Gastrocnemius medialis (tissue), 4 donors: ENCODE measurements around the gene TAS2R46. TPM values are rescaled to one million over a fixed set of nuclear protein-coding genes. Genes with fewer than 3 reads are reported as not detected.
"Not testable (repeated sequence)": the region's sequence is repeated elsewhere in the genome, so short reads cannot be mapped to it uniquely, and the experiment has no call there.

Experiments used
- ATAC-seq, 2 donors: fragments of 150-250 bp; one replicate each; pipeline ENCODE4 v1.9.1; 2016
- DNase-seq, 2 donors: peaks; one replicate each; pipeline ENCODE4 v3.0.0-alpha.2; 2019
- H3K27ac ChIP-seq, 4 donors: fragments of 200-600 bp; sonication (generic); 1 replicate in 1 of 4; 2 replicates in 3 of 4; pipeline ENCODE4 v1.5.1; 2016 to 2018; ENCODE audit warnings: mild to moderate bottlenecking in 2 of 4, moderate library complexity in 1 of 4
- H3K27me3 ChIP-seq, 3 donors: fragments of 200-600 bp; sonication (generic) in 2 of 3; 1 replicate in 1 of 3; 2 replicates in 2 of 3; pipeline versions ENCODE4 v1.5.1 to v1.6.0; 2016 to 2019; ENCODE audit warnings: mild to moderate bottlenecking in 1 of 3, moderate library complexity in 1 of 3
- H3K36me3 ChIP-seq, 2 donors: fragments of 200-600 bp; sonication (generic) in 1 of 2; one replicate each; pipeline ENCODE4 v1.5.1; 2017 to 2018
- H3K4me1 ChIP-seq, 2 donors: fragments of 200-600 bp; sonication (generic) in 1 of 2; one replicate each; pipeline ENCODE4 v1.5.1; 2016 to 2017; ENCODE audit warnings: mild to moderate bottlenecking in 2 of 2
- H3K4me3 ChIP-seq, 4 donors: fragments of 200-600 bp; sonication (generic) in 3 of 4; 1 replicate in 1 of 4; 2 replicates in 3 of 4; pipeline ENCODE4 v1.5.1; 2016 to 2019; ENCODE audit warnings: mild to moderate bottlenecking in 2 of 4
- H3K9me3 ChIP-seq, 3 donors: fragments of 200-600 bp; sonication (generic) in 2 of 3; 1 replicate in 1 of 3; 2 replicates in 2 of 3; pipeline ENCODE4 v1.5.1; 2016 to 2019
- POLR2A ChIP-seq, 2 donors: fragments of 450-650 bp; IDR thresholded peaks; one replicate each; pipeline ENCODE4 v1.6.1; 2017; ENCODE audit warnings: antibody characterized with exemption in 2 of 2, mild to moderate bottlenecking in 2 of 2, moderate library complexity in 2 of 2
- in situ Hi-C, 4 donors: fragments of 200-750 bp; cut with MboI; loops; one replicate each; pipeline versions ENCODE4 v1.15.0 to v1.8.0; 2017; ENCODE audit warnings: low sequenced_read_pairs in 4 of 4
- intact Hi-C: fragments of 100-400 bp; cut with DNase I; formaldehyde crosslinking; loops from one replicate; pipeline ENCODE4 v1.15.1; 2023; ENCODE audit warnings: low total_unique reads
- total RNA-seq, 4 donors: library from RNA; depleted of rRNA; stranded (reverse); fragments of >200 nt; gene quantifications; one replicate each; pipeline versions ENCODE4 v1.1.0 to v1.2.3, GENCODE V29; 2016
- TF ChIP-seq, protein P1 (sequence below), 5 experiments: fragments of 450-650 bp in 3 of 5; fragments of 200-600 bp in 2 of 5; sonication (generic) in 2 of 5; IDR thresholded peaks in 4 of 5; conservative IDR thresholded peaks in 1 of 5; 1 replicate in 4 of 5; 2 replicates in 1 of 5; pipeline ENCODE4 v1.5.1; 2016 to 2019; ENCODE audit warnings: antibody characterized with exemption in 5 of 5, mild to moderate bottlenecking in 3 of 5, moderate library complexity in 3 of 5

The TAS2R46 gene
- total RNA-seq, 4 donors from 2014 or later = 1.5 TPM; not detected in 3

DNA sequence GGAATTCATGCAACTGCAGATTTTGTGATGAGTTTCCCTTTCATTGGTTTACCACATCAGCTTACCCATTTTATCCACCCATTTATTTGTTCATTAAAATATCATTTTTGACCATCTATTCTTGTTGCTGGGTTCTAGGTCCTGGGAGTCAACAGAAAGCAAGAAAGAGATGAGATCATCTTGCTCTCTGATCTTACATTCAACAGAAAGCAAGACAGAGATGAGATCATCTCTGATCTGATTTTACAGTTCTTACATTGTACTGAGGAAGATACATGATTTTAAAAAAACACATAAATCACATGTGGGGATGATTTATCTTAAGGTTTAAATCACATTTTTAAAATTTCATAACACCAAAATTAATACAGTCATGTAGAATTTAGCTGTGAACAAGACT is 2.3 kb downstream of the TAS2R46 start:
- in situ Hi-C loops = no loop called here
- H3K36me3 ChIP-seq = no peaks in the 10 kb centered on the region
- TF ChIP-seq, protein P1, sequence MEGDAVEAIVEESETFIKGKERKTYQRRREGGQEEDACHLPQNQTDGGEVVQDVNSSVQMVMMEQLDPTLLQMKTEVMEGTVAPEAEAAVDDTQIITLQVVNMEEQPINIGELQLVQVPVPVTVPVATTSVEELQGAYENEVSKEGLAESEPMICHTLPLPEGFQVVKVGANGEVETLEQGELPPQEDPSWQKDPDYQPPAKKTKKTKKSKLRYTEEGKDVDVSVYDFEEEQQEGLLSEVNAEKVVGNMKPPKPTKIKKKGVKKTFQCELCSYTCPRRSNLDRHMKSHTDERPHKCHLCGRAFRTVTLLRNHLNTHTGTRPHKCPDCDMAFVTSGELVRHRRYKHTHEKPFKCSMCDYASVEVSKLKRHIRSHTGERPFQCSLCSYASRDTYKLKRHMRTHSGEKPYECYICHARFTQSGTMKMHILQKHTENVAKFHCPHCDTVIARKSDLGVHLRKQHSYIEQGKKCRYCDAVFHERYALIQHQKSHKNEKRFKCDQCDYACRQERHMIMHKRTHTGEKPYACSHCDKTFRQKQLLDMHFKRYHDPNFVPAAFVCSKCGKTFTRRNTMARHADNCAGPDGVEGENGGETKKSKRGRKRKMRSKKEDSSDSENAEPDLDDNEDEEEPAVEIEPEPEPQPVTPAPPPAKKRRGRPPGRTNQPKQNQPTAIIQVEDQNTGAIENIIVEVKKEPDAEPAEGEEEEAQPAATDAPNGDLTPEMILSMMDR (IDR thresholded peaks at IDR 0.05 in 4 of 5, conservative IDR thresholded peaks at IDR 0.05 in 1 of 5) = no peak
- TF ChIP-seq POLR2A (IDR thresholded peaks at IDR 0.05) = no peak
- no peak for ATAC-seq
- no peaks in the 10 kb centered on the region for H3K9me3 ChIP-seq
- no peak overlapping the region for H3K4me3 ChIP-seq
- H3K27ac ChIP-seq = no peak overlapping the region
- intact Hi-C loops = no loop called here
- DNase-seq = no peak
- H3K27me3 ChIP-seq = no peaks in the 10 kb centered on the region
- no peaks in the 10 kb centered on the region for H3K4me1 ChIP-seq

- H3K36me3 ChIP-seq = no peaks in the 10 kb centered on the region
- H3K4me1 ChIP-seq = no peaks in the 10 kb centered on the region
- no peak for ATAC-seq
- TF ChIP-seq, protein P1 (IDR thresholded peaks at IDR 0.05 in 4 of 5, conservative IDR thresholded peaks at IDR 0.05 in 1 of 5) = no peak
- TF ChIP-seq POLR2A (IDR thresholded peaks at IDR 0.05) = no peak
- H3K27ac ChIP-seq = no peak overlapping the region
- in situ Hi-C loops (no loop called here), intact Hi-C loops (no loop called here)
- no peak for DNase-seq
- H3K27me3 ChIP-seq = no peaks in the 10 kb centered on the region
- H3K9me3 ChIP-seq = no peaks in the 10 kb centered on the region
- no peak overlapping the region for H3K4me3 ChIP-seq
These were observed 3.1 kb downstream of the TAS2R46 start for GRCh38 chr12:11059041-11059440.

DNA sequence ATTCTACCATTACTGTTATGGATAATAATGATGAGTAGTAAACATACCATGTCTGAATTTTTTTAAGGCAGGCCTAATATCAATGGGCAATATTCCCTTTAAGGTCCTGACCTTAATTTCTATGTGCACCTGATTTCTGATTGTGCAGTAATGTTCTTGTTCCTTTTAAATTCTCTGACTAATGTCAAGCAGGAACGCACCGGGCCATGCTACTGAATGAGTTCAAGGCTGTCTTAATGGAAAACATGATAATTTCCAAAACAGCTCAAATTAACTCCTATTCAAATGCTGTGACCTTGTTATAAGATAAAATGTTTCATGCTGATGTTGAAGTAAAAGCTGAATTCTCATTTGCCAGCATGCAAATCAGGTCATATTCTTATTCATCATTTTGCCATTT is 6.8 kb downstream of the TAS2R46 start:
- ATAC-seq (no peak), DNase-seq (no peak)
- H3K27ac ChIP-seq = no peak overlapping the region
- no peaks in the 10 kb centered on the region for H3K9me3 ChIP-seq
- TF ChIP-seq POLR2A (IDR thresholded peaks at IDR 0.05) = no peak
- TF ChIP-seq, protein P1 (IDR thresholded peaks at IDR 0.05 in 4 of 5, conservative IDR thresholded peaks at IDR 0.05 in 1 of 5) = no peak
- H3K4me3 ChIP-seq = no peak overlapping the region
- intact Hi-C loops = no loop called here
- in situ Hi-C loops = no loop called here
- H3K4me1 ChIP-seq = no peaks in the 10 kb centered on the region
- H3K27me3 ChIP-seq = no peaks in the 10 kb centered on the region
- no peaks in the 10 kb centered on the region for H3K36me3 ChIP-seq

DNA sequence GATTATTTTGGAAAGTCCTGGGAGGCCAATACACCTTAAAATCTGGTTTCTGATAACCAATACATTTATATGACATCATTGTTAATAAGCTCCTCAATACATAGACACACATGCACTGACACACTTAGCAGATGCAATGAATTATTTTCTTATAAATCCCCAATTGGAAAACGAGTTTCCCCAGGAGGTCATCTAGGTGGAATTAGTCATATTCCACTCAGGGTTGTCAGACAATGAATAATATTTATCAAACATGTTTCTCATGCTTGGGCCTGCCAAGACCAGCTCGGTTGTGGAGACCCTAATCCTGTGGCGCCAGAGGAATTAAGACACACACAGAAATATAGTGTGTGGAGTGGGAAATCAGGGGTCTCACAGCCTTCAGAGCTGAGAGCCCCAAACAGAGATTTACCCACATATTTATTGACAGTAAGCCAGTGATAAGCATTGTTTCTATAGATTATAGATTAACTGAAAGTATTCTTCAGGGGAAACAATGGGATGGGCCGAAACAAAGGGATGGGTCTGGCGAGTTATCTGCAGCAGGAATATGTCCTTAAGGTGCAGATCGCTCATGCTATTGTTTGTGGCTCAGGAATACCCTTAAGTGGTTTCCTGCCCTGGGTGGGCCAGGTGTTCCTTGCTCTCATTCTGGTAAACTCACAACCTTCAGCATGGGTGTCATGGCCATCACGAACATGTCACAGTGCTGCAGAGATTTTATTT is 12.1 kb downstream of the TAS2R46 start:
- ATAC-seq, H3K9me3 ChIP-seq, in situ Hi-C loops, H3K27me3 ChIP-seq, intact Hi-C loops, H3K36me3 ChIP-seq, H3K4me1 ChIP-seq, H3K27ac ChIP-seq, DNase-seq, H3K4me3 ChIP-seq: not testable (repeated sequence)

- ATAC-seq, DNase-seq, in situ Hi-C loops, H3K4me3 ChIP-seq, H3K36me3 ChIP-seq, intact Hi-C loops, H3K4me1 ChIP-seq, H3K9me3 ChIP-seq, H3K27me3 ChIP-seq, H3K27ac ChIP-seq: not testable (repeated sequence)
These were observed 20.7 kb downstream of the TAS2R46 start for GRCh38 chr12:11041366-11041765.

- in situ Hi-C loops (no loop called here), intact Hi-C loops (no loop called here)
- TF ChIP-seq, protein P1 (IDR thresholded peaks at IDR 0.05 in 4 of 5, conservative IDR thresholded peaks at IDR 0.05 in 1 of 5) = no peak
- TF ChIP-seq POLR2A (IDR thresholded peaks at IDR 0.05) = no peak
- Histone ChIP-seq H3K27ac (no peak overlapping the region), H3K4me3 (no peak overlapping the region), H3K4me1 (no peaks in the 10 kb centered on the region), H3K36me3 (peaks cover 0 to 6% of the 10 kb centered on the region in 2 donors), H3K9me3 (no peaks in the 10 kb centered on the region), H3K27me3 (no peaks in the 10 kb centered on the region)
- ATAC-seq (no peak), DNase-seq (no peak)
These were observed 21.9 kb downstream of the TAS2R46 start for GRCh38 chr12:11040162-11040561.
